Activated T-helper 17 cell treated with anti-CD3 and anti-CD28 coated beads, Interleukin-2, amount 50 U/mL, for 72 hours (primary cell): ENCODE results near the gene OR52E4. TPM values are rescaled to one million over a fixed set of nuclear protein-coding genes. Genes with fewer than 3 reads are reported as not detected.

Source experiments
- ATAC-seq: fragments of 150-1000 bp; cut with Tn5 transposase; replicated peaks from 2 replicates; pipeline ENCODE4 v1.10.0; 2021; ENCODE audit warnings: mild to moderate bottlenecking, moderate library complexity
- H3K27ac Mint-ChIP-seq: one replicate; pipeline ENCODE4 v1.8.0; 2022; ENCODE audit warnings: mixed read lengths
- H3K27me3 Mint-ChIP-seq: one replicate; pipeline ENCODE4 v1.8.0; 2022; ENCODE audit warnings: mixed read lengths
- H3K36me3 Mint-ChIP-seq: one replicate; pipeline ENCODE4 v1.8.0; 2022; ENCODE audit warnings: low read depth, mild to moderate bottlenecking, mixed read lengths
- H3K4me1 Mint-ChIP-seq: one replicate; pipeline ENCODE4 v1.8.0; 2022; ENCODE audit warnings: mixed read lengths
- H3K4me3 Mint-ChIP-seq: one replicate; pipeline ENCODE4 v1.8.0; 2022; ENCODE audit warnings: mild to moderate bottlenecking, mixed read lengths
- H3K9me3 Mint-ChIP-seq: one replicate; pipeline ENCODE4 v1.8.0; 2022; ENCODE audit warnings: mixed read lengths
- total RNA-seq, 2 donors: library from RNA; stranded (reverse); gene quantifications; one replicate each; pipeline ENCODE4 v1.2.3, GENCODE V29; 2022

OR52E4 gene
- total RNA-seq, 2 donors from 2014 or later, result not detected

GRCh38 chr11:5892908-5893307, 12.5 kb downstream of the OR52E4 start, which contains the start of gene OR52E5:
OR52E5 (plus strand) TSS chr11:5893208; CDS start chr11:5900777, 7,569 bp downstream.
- peaks cover 6% of the 10 kb centered on the region for H3K27me3 Mint-ChIP-seq
- H3K27ac Mint-ChIP-seq, result no peak within 1 kb of the TSS
- H3K9me3 Mint-ChIP-seq, result no peaks in the 10 kb centered on the region
- ATAC-seq, result no peak
- no peaks in the 10 kb centered on the region for H3K4me1 Mint-ChIP-seq
- no peaks in the 10 kb centered on the region for H3K36me3 Mint-ChIP-seq
- no peak within 1 kb of the TSS for H3K4me3 Mint-ChIP-seq

- Mint-ChIP-seq H3K27me3 (no peaks in the 10 kb centered on the region), H3K36me3 (no peaks in the 10 kb centered on the region), H3K4me3 (no peak overlapping the region), H3K9me3 (no peaks in the 10 kb centered on the region), H3K27ac (no peak overlapping the region), H3K4me1 (no peaks in the 10 kb centered on the region)
- ATAC-seq, result no peak
These were observed 19.1 kb downstream of the OR52E4 start for GRCh38 chr11:5899534-5899933.

DNA sequence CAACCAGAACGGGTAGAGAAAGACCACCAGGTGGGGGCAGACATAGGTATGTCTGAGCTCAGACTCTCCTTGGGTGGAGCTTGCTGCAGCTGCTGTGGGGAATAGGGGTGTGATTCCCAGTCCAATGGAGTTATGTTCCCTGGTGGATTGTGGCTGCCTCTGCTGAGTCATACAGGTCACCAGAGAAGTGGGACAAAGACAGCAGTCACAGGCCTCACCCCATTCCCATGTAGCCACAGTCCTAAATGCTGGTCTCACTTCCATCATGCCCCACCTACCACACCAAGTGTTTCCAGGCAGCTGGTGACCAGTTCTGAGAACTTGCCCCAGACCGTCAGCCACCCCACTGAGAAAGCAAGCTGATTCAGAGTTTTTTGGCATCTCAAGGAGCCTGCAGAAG, 30.1 kb downstream of the OR52E4 start:
- Mint-ChIP-seq H3K4me3 (no peak overlapping the region), H3K36me3 (no peaks in the 10 kb centered on the region), H3K27me3 (peaks cover 23% of the 10 kb centered on the region), H3K4me1 (no peaks in the 10 kb centered on the region), H3K27ac (no peak overlapping the region), H3K9me3 (no peaks in the 10 kb centered on the region)
- no peak for ATAC-seq

- ATAC-seq, result peak; percentile 96
These were observed 42.5 kb downstream of the OR52E4 start for GRCh38 chr11:5922749-5923426.

DNA sequence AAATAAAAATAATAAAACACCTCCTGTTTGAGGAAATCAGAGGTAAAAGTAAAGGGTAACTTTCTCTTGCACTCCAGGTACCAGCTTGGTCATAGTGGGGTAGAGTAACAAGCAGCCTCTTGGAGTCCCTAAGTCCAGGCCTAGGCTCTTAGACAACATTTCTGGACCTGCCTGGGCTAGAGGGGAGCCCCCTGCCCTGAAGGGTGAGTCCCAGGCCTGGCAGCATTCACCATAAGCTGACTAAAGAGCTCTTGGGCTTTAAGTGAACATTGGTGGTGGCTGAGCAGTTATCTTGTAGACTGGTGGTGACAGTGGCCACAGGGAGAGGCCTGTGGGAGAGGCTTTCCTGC, 43.0 kb downstream of the OR52E4 start:
- Mint-ChIP-seq H3K27ac (no peak overlapping the region), H3K4me3 (no peak overlapping the region), H3K9me3 (peaks cover 6% of the 10 kb centered on the region), H3K27me3 (no peaks in the 10 kb centered on the region), H3K4me1 (no peaks in the 10 kb centered on the region), H3K36me3 (no peaks in the 10 kb centered on the region)
- peak; percentile 64 for ATAC-seq

More at GRCh38 chr11:5922749-5923426, 42.5 kb downstream of the OR52E4 start:
- no peaks in the 10 kb centered on the region for H3K4me1 Mint-ChIP-seq
- no peak overlapping the region for H3K4me3 Mint-ChIP-seq
- H3K27ac Mint-ChIP-seq, result no peak overlapping the region
- H3K9me3 Mint-ChIP-seq, result peaks cover 6% of the 10 kb centered on the region
- H3K36me3 Mint-ChIP-seq, result no peaks in the 10 kb centered on the region
- no peaks in the 10 kb centered on the region for H3K27me3 Mint-ChIP-seq

DNA sequence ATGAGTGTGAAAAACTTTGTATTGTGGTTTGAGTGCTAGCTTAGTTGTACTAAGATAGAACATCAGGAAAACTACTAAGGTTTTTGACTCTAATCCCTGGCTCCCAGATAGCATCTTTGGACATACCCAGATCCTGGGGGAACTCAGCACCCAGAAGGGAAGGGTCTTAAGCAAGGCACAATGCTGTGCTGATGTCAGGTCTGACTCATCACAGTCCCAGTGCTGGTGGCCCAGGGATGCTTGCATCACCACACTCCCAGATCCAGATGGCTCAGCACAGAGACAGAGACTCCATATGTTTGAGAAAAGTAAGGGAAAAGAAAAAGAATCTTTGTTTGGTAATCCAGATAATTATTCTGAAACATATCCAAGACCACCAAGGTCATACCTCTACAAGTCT, 43.4 kb downstream of the OR52E4 start:
- no peak overlapping the region for H3K4me3 Mint-ChIP-seq
- no peak for ATAC-seq
- no peaks in the 10 kb centered on the region for H3K36me3 Mint-ChIP-seq
- H3K9me3 Mint-ChIP-seq, result peaks cover 8% of the 10 kb centered on the region
- H3K27ac Mint-ChIP-seq, result no peak overlapping the region
- no peaks in the 10 kb centered on the region for H3K27me3 Mint-ChIP-seq
- no peaks in the 10 kb centered on the region for H3K4me1 Mint-ChIP-seq

DNA sequence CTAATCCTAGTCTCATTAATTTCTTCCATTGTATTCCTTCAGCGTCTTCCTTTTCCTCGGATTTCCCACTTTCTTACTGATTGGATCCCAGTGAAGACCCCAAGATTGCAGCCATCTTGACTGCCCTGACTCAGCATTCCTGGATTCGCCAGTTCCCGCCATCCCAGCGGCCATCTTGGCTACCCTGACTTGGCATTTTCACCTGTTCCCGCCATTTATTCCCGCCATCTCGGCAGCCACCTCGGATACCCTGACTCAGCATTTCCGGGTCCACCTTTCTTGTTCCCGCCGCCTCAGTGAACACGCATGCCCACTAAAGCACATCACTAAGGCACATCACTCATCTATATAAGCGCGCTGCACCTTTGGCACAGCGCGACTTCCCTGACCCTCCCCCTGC, 47.8 kb downstream of the OR52E4 start:
- Mint-ChIP-seq H3K4me1 (no peaks in the 10 kb centered on the region), H3K4me3 (no peak overlapping the region), H3K9me3 (peaks cover 25% of the 10 kb centered on the region), H3K36me3 (no peaks in the 10 kb centered on the region), H3K27me3 (peaks cover 5% of the 10 kb centered on the region), H3K27ac (no peak overlapping the region)
- no peak for ATAC-seq

GRCh38 chr11:5928811-5929210, 48.4 kb downstream of the OR52E4 start:
- ATAC-seq, result no peak
- Mint-ChIP-seq H3K27me3 (peaks cover 5% of the 10 kb centered on the region), H3K4me3 (no peak overlapping the region), H3K9me3 (peaks cover 25% of the 10 kb centered on the region), H3K4me1 (no peaks in the 10 kb centered on the region), H3K27ac (no peak overlapping the region), H3K36me3 (no peaks in the 10 kb centered on the region)

DNA sequence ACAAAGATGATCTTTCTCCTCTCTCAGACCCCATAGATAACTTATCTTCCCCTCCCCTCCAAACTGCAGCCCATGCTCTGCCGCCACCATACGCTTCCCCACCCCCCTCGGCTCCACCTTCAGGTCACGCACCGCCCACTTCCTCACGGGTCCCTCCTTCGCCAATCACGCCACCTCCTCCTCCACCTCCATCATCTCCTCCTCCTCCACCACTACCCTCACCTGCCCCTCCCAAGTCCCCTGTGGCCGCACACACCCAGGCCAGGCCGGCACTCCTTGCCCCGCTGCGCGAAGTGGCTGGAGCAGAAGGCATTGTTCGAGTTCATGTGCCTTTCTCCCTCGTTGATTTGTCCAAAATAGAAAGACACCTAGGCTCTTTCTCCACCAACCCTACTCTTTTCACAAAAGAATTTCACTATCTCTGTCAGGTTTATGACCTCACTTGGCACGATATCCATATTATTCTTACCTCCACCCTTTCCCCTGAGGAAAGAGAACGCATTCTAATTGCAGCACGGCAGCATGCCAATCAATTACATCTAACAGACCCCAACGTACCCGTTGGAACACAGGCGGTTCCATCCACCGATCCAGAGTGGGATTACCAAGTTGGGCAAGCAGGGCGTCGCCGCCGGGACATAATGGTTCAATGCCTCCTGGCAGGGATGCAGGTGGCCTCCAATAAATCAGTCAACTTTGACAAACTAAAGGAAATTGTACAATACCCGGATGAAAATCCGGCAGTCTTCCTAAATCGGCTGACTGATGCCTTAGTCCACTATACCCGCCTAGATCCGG, 49.3 kb downstream of the OR52E4 start:
- H3K36me3 Mint-ChIP-seq, result no peaks in the 10 kb centered on the region
- no peak overlapping the region for H3K27ac Mint-ChIP-seq
- H3K27me3 Mint-ChIP-seq, result peaks cover 5% of the 10 kb centered on the region
- no peak for ATAC-seq
- H3K4me3 Mint-ChIP-seq, result no peak overlapping the region
- H3K9me3 Mint-ChIP-seq, result peaks cover 22% of the 10 kb centered on the region
- H3K4me1 Mint-ChIP-seq, result no peaks in the 10 kb centered on the region

- H3K4me1 Mint-ChIP-seq, result no peaks in the 10 kb centered on the region
- H3K4me3 Mint-ChIP-seq, result no peak overlapping the region
- no peaks in the 10 kb centered on the region for H3K36me3 Mint-ChIP-seq
- H3K9me3 Mint-ChIP-seq, result peaks cover 19% of the 10 kb centered on the region
- ATAC-seq, result no peak
- no peak overlapping the region for H3K27ac Mint-ChIP-seq
- peaks cover 5% of the 10 kb centered on the region for H3K27me3 Mint-ChIP-seq
These were observed 50.2 kb downstream of the OR52E4 start for GRCh38 chr11:5930614-5931013.

DNA sequence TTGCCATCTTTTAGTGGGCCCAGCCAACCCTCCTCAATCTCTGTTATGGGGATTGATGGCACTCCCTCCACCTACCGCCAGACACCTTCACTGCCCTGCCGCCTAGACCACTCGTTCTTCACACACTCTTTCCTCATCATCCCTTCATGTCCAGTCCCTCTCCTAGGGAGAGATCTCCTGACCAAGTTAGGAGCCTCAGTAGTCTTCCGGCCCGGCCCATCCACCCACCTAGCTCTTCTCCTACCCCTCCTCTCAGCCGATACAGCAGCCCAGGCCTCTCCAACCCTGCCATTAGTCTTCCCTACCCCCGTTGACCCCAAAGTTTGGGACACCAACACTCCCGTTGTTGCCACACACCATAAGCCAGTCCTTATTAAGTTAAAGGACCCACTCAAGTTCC, 50.6 kb downstream of the OR52E4 start:
- H3K4me1 Mint-ChIP-seq, result no peaks in the 10 kb centered on the region
- peaks cover 19% of the 10 kb centered on the region for H3K9me3 Mint-ChIP-seq
- no peak overlapping the region for H3K4me3 Mint-ChIP-seq
- H3K36me3 Mint-ChIP-seq, result no peaks in the 10 kb centered on the region
- H3K27me3 Mint-ChIP-seq, result peaks cover 5% of the 10 kb centered on the region
- H3K27ac Mint-ChIP-seq, result no peak overlapping the region
- ATAC-seq, result no peak

DNA sequence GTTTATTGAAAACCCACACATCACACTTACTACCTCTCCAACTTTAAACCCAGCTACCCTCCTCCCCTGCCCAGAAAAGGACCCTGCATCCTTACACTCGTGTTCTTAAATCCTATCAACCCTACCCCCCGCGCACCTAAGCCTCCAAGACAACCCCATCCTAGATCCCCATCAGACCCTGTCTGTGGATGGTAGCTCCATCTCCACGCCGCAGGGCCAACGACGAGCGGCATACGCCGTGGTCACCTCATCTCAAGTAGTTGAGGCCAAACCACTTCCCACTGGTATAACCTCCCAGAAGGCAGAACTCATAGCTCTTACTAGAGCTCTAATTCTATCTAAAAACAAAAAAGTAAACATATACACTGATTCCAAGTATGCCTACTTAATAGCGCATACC, 52.2 kb downstream of the OR52E4 start:
- H3K4me3 Mint-ChIP-seq, result no peak overlapping the region
- ATAC-seq, result no peak
- no peaks in the 10 kb centered on the region for H3K36me3 Mint-ChIP-seq
- no peaks in the 10 kb centered on the region for H3K4me1 Mint-ChIP-seq
- no peak overlapping the region for H3K27ac Mint-ChIP-seq
- peaks cover 5% of the 10 kb centered on the region for H3K27me3 Mint-ChIP-seq
- H3K9me3 Mint-ChIP-seq, result peaks cover 19% of the 10 kb centered on the region

DNA sequence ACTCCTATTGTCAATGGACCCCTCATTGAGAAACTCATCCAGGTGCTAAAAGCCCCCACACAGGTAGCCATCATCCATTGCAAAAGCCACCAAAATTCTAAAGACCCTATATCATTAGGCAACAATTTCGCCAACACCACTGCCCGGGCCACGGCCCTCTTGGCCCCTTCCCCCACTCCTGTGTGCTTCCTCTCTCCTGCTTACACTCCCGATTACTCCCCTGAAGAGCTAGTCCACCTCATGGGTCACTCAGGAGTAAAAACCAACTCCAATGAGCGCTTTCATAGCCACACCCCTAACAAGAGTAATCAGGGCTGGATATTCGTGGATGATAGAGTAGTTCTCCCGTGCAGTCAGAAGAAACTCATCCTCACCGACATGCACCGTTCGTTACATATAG, 52.7 kb downstream of the OR52E4 start:
- Mint-ChIP-seq H3K4me3 (no peak overlapping the region), H3K4me1 (no peaks in the 10 kb centered on the region), H3K27me3 (peaks cover 5% of the 10 kb centered on the region), H3K36me3 (no peaks in the 10 kb centered on the region), H3K9me3 (peaks cover 19% of the 10 kb centered on the region), H3K27ac (no peak overlapping the region)
- ATAC-seq, result no peak
